Osteocyte (in vitro differentiated cells): ENCODE data around the gene PPP1R2C. TPM values are rescaled to one million over a fixed set of nuclear protein-coding genes. Genes with fewer than 3 reads are reported as not detected.

ENCODE experiments used
- DNase-seq: peaks from one replicate; pipeline ENCODE4 v3.0.0; 2021; ENCODE audit warnings: mixed read lengths; ENCODE audit not compliant: unreplicated experiment; ENCODE audit errors: extremely low spot score
- H3K27ac Mint-ChIP-seq: one replicate; pipeline ENCODE4 v1.8.0; 2021; ENCODE audit warnings: mild to moderate bottlenecking, mixed read lengths; ENCODE audit not compliant: unreplicated experiment
- H3K27me3 Mint-ChIP-seq: one replicate; pipeline ENCODE4 v1.8.0; 2021; ENCODE audit warnings: mixed read lengths; ENCODE audit not compliant: unreplicated experiment
- H3K36me3 Mint-ChIP-seq: one replicate; pipeline ENCODE4 v1.8.0; 2021; ENCODE audit warnings: mixed read lengths; ENCODE audit not compliant: unreplicated experiment
- H3K4me1 Mint-ChIP-seq: one replicate; pipeline ENCODE4 v1.8.0; 2021; ENCODE audit warnings: mixed read lengths; ENCODE audit not compliant: unreplicated experiment
- H3K4me3 Mint-ChIP-seq: one replicate; pipeline ENCODE4 v1.8.0; 2021; ENCODE audit warnings: mild to moderate bottlenecking, moderate library complexity, mixed read lengths; ENCODE audit not compliant: unreplicated experiment
- H3K9me3 Mint-ChIP-seq: one replicate; pipeline ENCODE4 v1.8.0; 2021; ENCODE audit warnings: mixed read lengths; ENCODE audit not compliant: unreplicated experiment
- total RNA-seq: library from RNA; stranded (reverse); gene quantifications from 2 replicates; pipeline ENCODE4 v1.2.1, GENCODE V29; 2021
- TF ChIP-seq, protein P1 (sequence below): fragments of 200-600 bp; sonication (generic); IDR thresholded peaks from 2 replicates; pipeline ENCODE4 v1.5.0; 2021; ENCODE audit warnings: antibody characterized with exemption, mild to moderate bottlenecking, moderate library complexity

Gene PPP1R2C
- total RNA-seq, 1 donor from 2014 or later, result not detected

DNA sequence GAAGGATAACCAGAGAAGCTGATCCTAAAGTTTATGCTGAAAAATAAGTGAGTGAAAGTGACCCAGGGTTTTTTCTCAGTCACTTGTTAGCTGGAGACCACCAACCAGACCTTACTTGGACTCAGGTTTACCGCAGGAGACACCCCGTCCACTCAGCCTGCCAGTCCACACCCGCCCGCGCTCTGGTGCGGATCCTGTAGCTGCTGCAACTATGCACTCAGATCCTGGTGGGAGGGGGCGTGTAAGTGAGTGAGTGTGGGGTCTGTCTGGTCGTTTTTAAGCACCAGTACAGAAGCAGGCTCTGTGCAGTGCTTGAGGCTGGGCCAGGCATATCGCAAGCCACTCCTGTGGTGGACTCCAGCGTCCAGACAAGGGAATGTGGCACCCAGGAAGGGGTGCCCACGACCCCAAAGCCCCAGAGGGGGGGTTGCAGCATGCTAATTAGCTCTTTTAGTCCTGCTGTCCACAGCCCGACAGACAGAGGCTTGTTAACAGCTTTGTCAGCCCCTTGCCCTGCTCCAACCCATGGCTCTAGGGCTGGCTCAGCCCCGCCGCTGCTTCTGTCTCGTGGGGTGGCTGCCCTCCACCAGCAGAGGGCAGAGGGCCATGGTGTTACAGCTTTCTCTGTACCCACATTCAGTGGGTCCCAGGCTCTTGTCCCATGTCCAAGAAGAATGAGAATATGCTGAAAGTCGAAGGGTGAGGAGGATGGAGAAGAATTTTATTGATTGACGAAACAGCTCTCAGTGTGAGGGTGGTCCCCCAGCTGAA lies 40.4 kb upstream of the PPP1R2C start:
- no peak overlapping the region for H3K4me3 Mint-ChIP-seq
- peaks cover 30% of the 10 kb centered on the region for H3K9me3 Mint-ChIP-seq
- H3K4me1 Mint-ChIP-seq, result no peaks in the 10 kb centered on the region
- TF ChIP-seq, protein P1, sequence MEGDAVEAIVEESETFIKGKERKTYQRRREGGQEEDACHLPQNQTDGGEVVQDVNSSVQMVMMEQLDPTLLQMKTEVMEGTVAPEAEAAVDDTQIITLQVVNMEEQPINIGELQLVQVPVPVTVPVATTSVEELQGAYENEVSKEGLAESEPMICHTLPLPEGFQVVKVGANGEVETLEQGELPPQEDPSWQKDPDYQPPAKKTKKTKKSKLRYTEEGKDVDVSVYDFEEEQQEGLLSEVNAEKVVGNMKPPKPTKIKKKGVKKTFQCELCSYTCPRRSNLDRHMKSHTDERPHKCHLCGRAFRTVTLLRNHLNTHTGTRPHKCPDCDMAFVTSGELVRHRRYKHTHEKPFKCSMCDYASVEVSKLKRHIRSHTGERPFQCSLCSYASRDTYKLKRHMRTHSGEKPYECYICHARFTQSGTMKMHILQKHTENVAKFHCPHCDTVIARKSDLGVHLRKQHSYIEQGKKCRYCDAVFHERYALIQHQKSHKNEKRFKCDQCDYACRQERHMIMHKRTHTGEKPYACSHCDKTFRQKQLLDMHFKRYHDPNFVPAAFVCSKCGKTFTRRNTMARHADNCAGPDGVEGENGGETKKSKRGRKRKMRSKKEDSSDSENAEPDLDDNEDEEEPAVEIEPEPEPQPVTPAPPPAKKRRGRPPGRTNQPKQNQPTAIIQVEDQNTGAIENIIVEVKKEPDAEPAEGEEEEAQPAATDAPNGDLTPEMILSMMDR, result no peak
- DNase-seq, result no peak
- no peaks in the 10 kb centered on the region for H3K36me3 Mint-ChIP-seq
- no peaks in the 10 kb centered on the region for H3K27me3 Mint-ChIP-seq
- H3K27ac Mint-ChIP-seq, result no peak overlapping the region

DNA sequence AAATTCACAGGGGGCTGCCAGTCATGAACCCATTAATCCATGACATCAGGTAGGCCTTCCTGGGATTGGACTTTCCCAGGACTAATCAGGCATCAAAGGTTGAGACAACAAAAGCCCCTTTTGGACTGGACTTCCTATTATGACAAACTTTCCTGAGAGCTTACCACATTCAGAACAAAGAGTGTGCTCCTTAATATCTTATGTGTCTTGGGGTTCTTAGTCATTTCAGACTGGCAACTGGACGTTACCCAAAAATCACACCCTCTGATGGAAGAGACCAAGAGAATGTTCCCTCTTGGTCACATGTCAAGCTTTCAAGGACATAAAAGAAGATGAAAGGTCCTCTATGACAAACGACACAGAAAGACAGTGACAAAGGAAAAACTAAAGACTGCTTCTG lies 31.6 kb upstream of the PPP1R2C start:
- Mint-ChIP-seq H3K27me3 (no peaks in the 10 kb centered on the region), H3K36me3 (no peaks in the 10 kb centered on the region), H3K4me3 (no peak overlapping the region), H3K9me3 (peaks cover 18% of the 10 kb centered on the region), H3K4me1 (no peaks in the 10 kb centered on the region), H3K27ac (no peak overlapping the region)
- no peak for DNase-seq
- TF ChIP-seq, protein P1, result no peak

DNA sequence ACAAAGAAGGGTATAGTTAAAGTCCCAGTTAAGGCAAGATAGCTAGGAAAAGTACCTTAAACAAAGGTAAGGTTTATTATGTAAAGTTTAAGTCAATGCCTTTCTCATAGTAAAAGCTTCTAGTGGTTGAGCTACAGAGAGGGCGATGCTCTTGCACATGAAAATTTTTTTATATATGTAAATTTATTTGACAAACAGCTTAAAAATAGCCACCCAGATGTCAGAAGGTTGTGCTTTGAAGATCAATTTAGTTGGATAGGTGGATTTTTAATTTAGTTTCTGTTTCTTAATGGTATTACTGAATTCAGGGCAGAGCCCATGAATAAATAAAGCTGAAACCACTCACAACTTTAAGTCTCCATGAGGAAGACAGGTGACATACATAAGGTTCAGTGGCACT lies 29.4 kb upstream of the PPP1R2C start:
- H3K9me3 Mint-ChIP-seq, result peaks cover 3% of the 10 kb centered on the region
- H3K4me1 Mint-ChIP-seq, result no peaks in the 10 kb centered on the region
- TF ChIP-seq, protein P1, result no peak
- H3K4me3 Mint-ChIP-seq, result no peak overlapping the region
- no peaks in the 10 kb centered on the region for H3K36me3 Mint-ChIP-seq
- H3K27me3 Mint-ChIP-seq, result no peaks in the 10 kb centered on the region
- H3K27ac Mint-ChIP-seq, result no peak overlapping the region
- DNase-seq, result no peak

DNA sequence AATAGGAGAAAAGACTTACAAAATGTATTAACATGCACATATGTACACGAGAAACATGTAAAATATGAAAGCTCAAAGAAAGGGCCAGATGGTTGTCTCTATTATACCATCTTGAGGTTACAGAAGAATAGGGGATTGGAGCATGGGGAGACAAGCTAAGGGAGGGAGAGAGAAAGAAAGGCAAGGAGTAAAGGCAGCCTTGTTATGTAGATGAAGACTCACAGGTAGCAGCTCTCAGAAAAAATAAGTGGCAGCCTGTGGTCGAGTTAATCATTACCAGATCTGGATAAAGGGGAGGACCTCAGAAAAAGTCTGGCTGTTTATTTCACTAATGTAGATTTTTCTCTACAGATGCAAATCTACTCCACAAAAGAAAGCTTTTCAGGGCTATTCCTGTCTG lies 26.6 kb upstream of the PPP1R2C start:
- Mint-ChIP-seq H3K36me3 (no peaks in the 10 kb centered on the region), H3K27ac (no peak overlapping the region), H3K9me3 (peaks cover 3% of the 10 kb centered on the region), H3K27me3 (no peaks in the 10 kb centered on the region), H3K4me1 (no peaks in the 10 kb centered on the region), H3K4me3 (no peak overlapping the region)
- DNase-seq, result no peak
- TF ChIP-seq, protein P1, result no peak

DNA sequence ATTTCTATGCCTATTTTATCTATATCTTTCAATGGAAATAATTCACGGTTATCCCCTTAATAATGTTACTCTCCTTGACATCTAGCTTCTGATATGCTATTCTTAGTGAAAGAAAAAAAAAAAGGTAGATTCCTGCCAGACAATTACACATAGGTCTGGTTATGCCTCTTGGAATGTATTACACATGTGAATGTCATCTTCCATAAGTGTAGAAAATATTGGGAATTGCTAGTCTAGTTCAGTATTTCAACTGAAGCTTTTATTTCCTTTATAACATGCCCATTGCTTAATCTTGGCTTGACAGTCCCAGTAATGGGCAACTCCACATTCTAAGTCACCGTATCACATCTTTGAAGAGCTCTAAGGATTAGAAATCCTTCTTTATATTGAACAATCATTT lies 25.4 kb upstream of the PPP1R2C start:
- H3K4me3 Mint-ChIP-seq, result no peak overlapping the region

More for the DNA sequence above, 25.4 kb upstream of the PPP1R2C start:
- Mint-ChIP-seq H3K27ac (no peak overlapping the region), H3K27me3 (no peaks in the 10 kb centered on the region), H3K4me1 (no peaks in the 10 kb centered on the region), H3K36me3 (no peaks in the 10 kb centered on the region), H3K9me3 (peaks cover 3% of the 10 kb centered on the region)
- no peak for DNase-seq
- TF ChIP-seq, protein P1, result no peak
